IMR-90 (cell line): ENCODE data around the gene GRIPAP1.

ENCODE experiments used
- CTCF ChIP-seq: conservative IDR thresholded peaks from 2 replicates; pipeline ENCODE4 v1.5.1; 2012; ENCODE audit warnings: mild to moderate bottlenecking, low read depth, low read length, improper control_type of control experiment
- MXI1 ChIP-seq: IDR thresholded peaks from 2 replicates; pipeline ENCODE4 v1.6.1; 2012; ENCODE audit warnings: low read depth, mild to moderate bottlenecking, low read length, moderate library complexity, borderline replicate concordance
- POLR2A ChIP-seq: IDR thresholded peaks from 2 replicates; pipeline ENCODE4 v1.6.1; 2012; ENCODE audit warnings: mild to moderate bottlenecking, low read depth, low read length
- RFX5 ChIP-seq: IDR thresholded peaks from 2 replicates; pipeline ENCODE4 v1.8.0; 2012; ENCODE audit warnings: low read depth, mild to moderate bottlenecking, low read length, moderate library complexity

GRCh38 chrX:48981178-48981577, 20.9 kb downstream of the GRIPAP1 start:
- no peak for TF ChIP-seq MXI1
- TF ChIP-seq POLR2A = no peak
- TF ChIP-seq CTCF = no peak
- no peak for TF ChIP-seq RFX5
